Mesendoderm (in vitro differentiated cells): Measurements from ENCODE around the gene NKX2-1.

Experiments used
- DNase-seq: peaks from one replicate; pipeline ENCODE4 v3.0.0; 2013
- H2AK5ac ChIP-seq: 2 replicates; pipeline ENCODE4 v1.6.1; 2013; ENCODE audit warnings: low read length, inconsistent platforms
- H2BK120ac ChIP-seq: 2 replicates; pipeline ENCODE4 v1.6.1; 2013; ENCODE audit warnings: low read depth, mild to moderate bottlenecking, low read length, moderate library complexity, mixed read lengths
- H2BK15ac ChIP-seq: replicated peaks from 2 replicates; pipeline ENCODE4 v1.6.1; 2013; ENCODE audit warnings: low read depth, mild to moderate bottlenecking, moderate library complexity
- H2BK5ac ChIP-seq: 2 replicates; pipeline ENCODE4 v1.6.1; 2013; ENCODE audit warnings: low read length, inconsistent platforms
- H3K18ac ChIP-seq: 2 replicates; pipeline ENCODE4 v1.6.1; 2013; ENCODE audit warnings: mild to moderate bottlenecking, low read length, mixed read lengths
- H3K23ac ChIP-seq: one replicate; pipeline ENCODE4 v1.6.1; 2013; ENCODE audit warnings: low read length
- H3K27ac ChIP-seq: 2 replicates; pipeline ENCODE4 v1.5.1; 2013; ENCODE audit warnings: low read depth, mild to moderate bottlenecking, inconsistent platforms, low read length, moderate library complexity
- H3K27me3 ChIP-seq: 2 replicates; pipeline ENCODE4 v1.6.1; 2013; ENCODE audit warnings: low read length, control low read depth, mild to moderate bottlenecking, inconsistent platforms; ENCODE audit not compliant: insufficient read depth, poor library complexity
- H3K36me3 ChIP-seq: 2 replicates; pipeline ENCODE4 v1.6.1; 2013; ENCODE audit warnings: low read length, inconsistent platforms; ENCODE audit not compliant: control insufficient read depth, insufficient read depth
- H3K4ac ChIP-seq: one replicate; pipeline ENCODE4 v1.6.1; 2013; ENCODE audit warnings: low read depth, mild to moderate bottlenecking, low read length, moderate library complexity
- H3K4me1 ChIP-seq: 2 replicates; pipeline ENCODE4 v1.6.1; 2013; ENCODE audit warnings: low read depth, low read length, inconsistent platforms; ENCODE audit not compliant: control insufficient read depth
- H3K4me2 ChIP-seq: 2 replicates; pipeline ENCODE4 v1.6.1; 2013; ENCODE audit warnings: low read length
- H3K4me3 ChIP-seq: 2 replicates; pipeline ENCODE4 v1.5.1; 2013; ENCODE audit warnings: mild to moderate bottlenecking, low read length
- H3K56ac ChIP-seq: one replicate; pipeline ENCODE4 v1.6.1; 2013; ENCODE audit warnings: low read length
- H3K79me1 ChIP-seq: 2 replicates; pipeline ENCODE4 v1.6.1; 2013; ENCODE audit warnings: low read length, inconsistent platforms
- H3K79me2 ChIP-seq: 2 replicates; pipeline ENCODE4 v1.6.1; 2013; ENCODE audit warnings: mild to moderate bottlenecking, low read length; ENCODE audit not compliant: control insufficient read depth, insufficient read depth
- H3K9ac ChIP-seq: 2 replicates; pipeline ENCODE4 v1.6.1; 2013; ENCODE audit warnings: low read length, inconsistent platforms
- H4K5ac ChIP-seq: one replicate; pipeline ENCODE4 v1.6.1; 2013; ENCODE audit warnings: low read length
- H4K8ac ChIP-seq: one replicate; pipeline ENCODE4 v1.6.1; 2013; ENCODE audit warnings: low read depth, mild to moderate bottlenecking, control low read depth, low read length, moderate library complexity
- WGBS: extraction: QIAGEN DNeasy Blood & Tissue Kit; methylation state at CpG from one replicate; pipeline ENCODE4 v1.1.7; 2013; ENCODE audit warnings: low lambda C conversion rate, missing lambda C conversion rate; ENCODE audit not compliant: insufficient coverage; ENCODE audit errors: extremely low coverage; 5-methylcytosine and 5-hydroxymethylcytosine counted together

NKX2-1 gene

GRCh38 chr14:36503771-36504741 is 16.0 kb downstream of the NKX2-1 start:
- Histone ChIP-seq H4K8ac (no peak overlapping the region), H2AK5ac (no peak overlapping the region), H2BK120ac (no peak overlapping the region), H3K4ac (no peak overlapping the region), H3K18ac (no peak overlapping the region), H3K79me1 (no peaks in the 10 kb centered on the region), H3K4me3 (no peak overlapping the region), H3K4me1 (no peaks in the 10 kb centered on the region), H3K4me2 (no peak overlapping the region), H3K9ac (no peak overlapping the region), H3K56ac (no peak overlapping the region), H2BK5ac (no peak overlapping the region), H4K5ac (no peak overlapping the region), H3K36me3 (no peaks in the 10 kb centered on the region), H2BK15ac (no peak overlapping the region), H3K27me3 (peaks cover 70% of the 10 kb centered on the region), H3K23ac (no peak overlapping the region), H3K27ac (no peak overlapping the region), H3K79me2 (no peaks in the 10 kb centered on the region)
- no CpG with 5 or more reads among the region's 68 CpGs for WGBS
- DNase-seq = peak; percentile 55

- Histone ChIP-seq H3K4me1 (no peaks in the 10 kb centered on the region), H3K9ac (no peak overlapping the region), H2AK5ac (no peak overlapping the region), H3K4ac (no peak overlapping the region), H4K5ac (no peak overlapping the region), H3K4me2 (no peak overlapping the region), H3K27me3 (peaks cover 59% of the 10 kb centered on the region), H3K18ac (no peak overlapping the region), H3K79me1 (no peaks in the 10 kb centered on the region), H3K56ac (no peak overlapping the region), H3K4me3 (no peak overlapping the region), H3K79me2 (no peaks in the 10 kb centered on the region), H3K27ac (no peak overlapping the region), H2BK120ac (no peak overlapping the region), H4K8ac (no peak overlapping the region), H2BK15ac (no peak overlapping the region), H3K36me3 (no peaks in the 10 kb centered on the region), H2BK5ac (no peak overlapping the region), H3K23ac (no peak overlapping the region)
- no CpG with 5 or more reads among the region's 2 CpGs for WGBS
- DNase-seq = no peak
Measured at GRCh38 chr14:36502558-36503508, 17.2 kb downstream of the NKX2-1 start.

- H3K56ac ChIP-seq = no peak overlapping the region
- no peak overlapping the region for H3K4me2 ChIP-seq
- no peak overlapping the region for H3K4ac ChIP-seq
- no CpG with 5 or more reads among the region's 2 CpGs for WGBS
- H3K4me3 ChIP-seq = no peak overlapping the region
- H3K79me1 ChIP-seq = no peaks in the 10 kb centered on the region
- no peak overlapping the region for H3K18ac ChIP-seq
- no peak overlapping the region for H2BK15ac ChIP-seq
- no peak overlapping the region for H3K9ac ChIP-seq
- H3K4me1 ChIP-seq = no peaks in the 10 kb centered on the region
- H3K79me2 ChIP-seq = no peaks in the 10 kb centered on the region
- no peak overlapping the region for H2BK120ac ChIP-seq
- no peak overlapping the region for H3K27ac ChIP-seq
- H3K27me3 ChIP-seq = peaks cover 23% of the 10 kb centered on the region
- no peak overlapping the region for H2AK5ac ChIP-seq
- no peak overlapping the region for H3K23ac ChIP-seq
- no peak overlapping the region for H4K5ac ChIP-seq
- H2BK5ac ChIP-seq = no peak overlapping the region
- no peak for DNase-seq
- no peaks in the 10 kb centered on the region for H3K36me3 ChIP-seq
- no peak overlapping the region for H4K8ac ChIP-seq
Measured at GRCh38 chr14:36498938-36499337, 21.1 kb downstream of the NKX2-1 start.

- Histone ChIP-seq H3K4me3 (no peak overlapping the region), H3K79me1 (no peaks in the 10 kb centered on the region), H3K4ac (no peak overlapping the region), H3K56ac (no peak overlapping the region), H3K4me1 (no peaks in the 10 kb centered on the region), H3K9ac (no peak overlapping the region), H4K5ac (no peak overlapping the region), H2BK5ac (no peak overlapping the region), H4K8ac (no peak overlapping the region), H3K4me2 (no peak overlapping the region), H3K36me3 (no peaks in the 10 kb centered on the region), H2AK5ac (no peak overlapping the region), H3K18ac (no peak overlapping the region), H3K27me3 (peaks cover 3% of the 10 kb centered on the region), H2BK120ac (no peak overlapping the region), H3K23ac (no peak overlapping the region), H3K27ac (no peak overlapping the region), H2BK15ac (no peak overlapping the region), H3K79me2 (no peaks in the 10 kb centered on the region)
- 100% methylated on average over 2 of the region's 4 CpGs for WGBS
- no peak for DNase-seq
Measured at GRCh38 chr14:36496346-36496745, 23.7 kb downstream of the NKX2-1 start.

- Histone ChIP-seq H3K4me1 (no peaks in the 10 kb centered on the region), H3K4ac (no peak overlapping the region), H3K36me3 (no peaks in the 10 kb centered on the region), H2BK15ac (no peak overlapping the region), H3K27me3 (peaks cover 3% of the 10 kb centered on the region), H3K23ac (no peak overlapping the region), H4K5ac (no peak overlapping the region), H3K56ac (no peak overlapping the region), H2BK5ac (no peak overlapping the region), H2BK120ac (no peak overlapping the region), H3K9ac (no peak overlapping the region), H3K4me2 (no peak overlapping the region), H4K8ac (no peak overlapping the region), H2AK5ac (no peak overlapping the region), H3K18ac (no peak overlapping the region), H3K79me1 (no peaks in the 10 kb centered on the region), H3K27ac (no peak overlapping the region), H3K79me2 (no peaks in the 10 kb centered on the region), H3K4me3 (no peak overlapping the region)
- WGBS = no CpG with 5 or more reads among the region's 3 CpGs
- no peak for DNase-seq
Measured at GRCh38 chr14:36495666-36496065, 24.4 kb downstream of the NKX2-1 start.
